Thyroid gland (tissue), 4 donors: ENCODE data around the gene SLC66A1. TPM values are rescaled to one million over a fixed set of nuclear protein-coding genes. Genes with fewer than 3 reads are reported as not detected.
"Not testable (repeated sequence)": the region's sequence is repeated elsewhere in the genome, so short reads cannot be mapped to it uniquely, and the experiment has no call there.

Experiments
- DNase-seq, 2 donors: peaks; one replicate each; pipeline ENCODE4 v3.0.0-alpha.2; 2019
- H3K27ac ChIP-seq, 3 donors: fragments of 200-600 bp; sonication (generic); 1 replicate in 2 of 3; 2 replicates in 1 of 3; pipeline ENCODE4 v1.5.1; 2016 to 2019; ENCODE audit warnings: mild to moderate bottlenecking in 1 of 3, moderate library complexity in 1 of 3
- H3K27me3 ChIP-seq: fragments of 200-600 bp; sonication (generic); one replicate; pipeline ENCODE4 v1.5.1; 2019
- H3K36me3 ChIP-seq, 2 donors: fragments of 200-600 bp; sonication (generic); one replicate each; pipeline ENCODE4 v1.5.1; 2016 to 2019
- H3K4me1 ChIP-seq, 2 donors: fragments of 200-600 bp; sonication (generic); one replicate each; pipeline ENCODE4 v1.5.1; 2017 to 2019
- H3K4me3 ChIP-seq, 3 donors: fragments of 200-600 bp; sonication (generic); replicated peaks in 1 of 3; 1 replicate in 2 of 3; 2 replicates in 1 of 3; pipeline ENCODE4 v1.5.1; 2016; ENCODE audit warnings: mild to moderate bottlenecking in 1 of 3
- H3K9me3 ChIP-seq: fragments of 200-600 bp; sonication (generic); one replicate; pipeline ENCODE4 v1.5.1; 2017
- POLR2A ChIP-seq, 2 donors: fragments of 450-650 bp; IDR thresholded peaks; one replicate each; pipeline ENCODE4 v1.6.1; 2017; ENCODE audit warnings: antibody characterized with exemption in 2 of 2, mild to moderate bottlenecking in 2 of 2, moderate library complexity in 1 of 2
- whole genome bisulfite sequencing, 2 donors: methylation state at CpG; one replicate each; pipeline ENCODE4 v1.1.5; 2017; 5-methylcytosine and 5-hydroxymethylcytosine counted together
- intact Hi-C: fragments of 100-400 bp; cut with DNase I; formaldehyde crosslinking; loops from one replicate; pipeline ENCODE4 v1.15.1; 2023
- total RNA-seq, 4 donors: library from RNA; depleted of rRNA; stranded (reverse); fragments of >200 nt; gene quantifications; one replicate each; pipeline ENCODE4 v1.2.3, GENCODE V29; 2016
- TF ChIP-seq, protein P1 (sequence below), 6 experiments: fragments of 200-600 bp in 3 of 6; fragments of 450-650 bp in 3 of 6; sonication (generic) in 3 of 6; IDR thresholded peaks; one replicate each; pipeline ENCODE4 v1.5.1; 2016 to 2019; ENCODE audit warnings: antibody characterized with exemption in 6 of 6, mild to moderate bottlenecking in 2 of 6, inconsistent platforms in 1 of 6, moderate library complexity in 1 of 6

The SLC66A1 gene, protein sequence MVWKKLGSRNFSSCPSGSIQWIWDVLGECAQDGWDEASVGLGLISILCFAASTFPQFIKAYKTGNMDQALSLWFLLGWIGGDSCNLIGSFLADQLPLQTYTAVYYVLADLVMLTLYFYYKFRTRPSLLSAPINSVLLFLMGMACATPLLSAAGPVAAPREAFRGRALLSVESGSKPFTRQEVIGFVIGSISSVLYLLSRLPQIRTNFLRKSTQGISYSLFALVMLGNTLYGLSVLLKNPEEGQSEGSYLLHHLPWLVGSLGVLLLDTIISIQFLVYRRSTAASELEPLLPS
- total RNA-seq: 10 to 100 TPM; 17.6 to 24.6 (median 17.8) TPM

DNA sequence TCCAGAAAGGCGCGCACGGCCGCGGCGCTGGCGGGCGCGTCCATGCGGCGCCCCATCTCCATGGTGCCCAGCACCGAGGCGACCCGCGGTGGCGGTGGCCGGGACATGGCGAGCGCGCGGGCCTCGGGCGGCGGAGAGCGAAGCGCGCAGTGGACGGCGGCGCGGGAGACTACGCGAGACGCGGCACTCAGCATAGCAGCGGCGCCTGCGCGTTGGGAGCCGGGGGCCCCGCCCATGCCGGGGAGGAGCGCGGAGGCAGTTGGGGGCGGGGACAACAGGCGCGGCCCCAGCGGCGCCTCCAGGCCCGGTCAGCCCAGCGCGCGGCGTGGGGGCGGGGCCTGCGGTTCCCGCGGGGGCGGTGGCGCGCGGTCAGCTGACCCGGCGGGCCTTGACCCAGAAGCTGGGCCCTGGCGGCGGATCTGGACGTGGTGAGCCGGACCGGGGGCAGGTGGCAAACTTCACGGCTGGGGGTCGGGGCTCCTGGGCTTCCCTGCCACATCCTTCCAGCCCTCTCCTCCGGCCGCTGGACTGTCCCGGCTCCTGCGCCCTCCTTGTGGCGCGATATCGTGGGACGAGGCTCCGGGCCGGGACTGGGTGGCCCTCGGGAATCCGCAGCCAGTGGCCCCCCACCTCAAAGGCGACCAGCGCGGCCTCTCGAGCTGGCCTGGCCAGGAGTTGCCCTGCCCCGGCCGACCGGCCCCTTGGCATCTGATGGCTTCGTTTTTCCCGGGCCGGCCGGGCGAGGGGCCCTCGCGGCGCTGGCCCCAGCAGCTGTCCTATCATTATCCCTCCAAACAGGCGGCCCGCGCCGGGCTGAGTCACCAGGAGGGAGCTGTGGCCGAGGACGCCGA is at the start of gene SLC66A1, which contains the start of gene AKR7A2:
Gene SLC66A1 (plus strand): TSS at position 396 of the 851 bp plus-strand sequence. CDS start 5,352 bp downstream, outside the sequence.
Gene AKR7A2 (minus strand): TSS at position 214 of the 851 bp plus-strand sequence. CDS start 20 bp downstream, at position 194.
- TF ChIP-seq POLR2A (IDR thresholded peaks at IDR 0.05): peak; percentile 48 to 93
- TF ChIP-seq, protein P1, sequence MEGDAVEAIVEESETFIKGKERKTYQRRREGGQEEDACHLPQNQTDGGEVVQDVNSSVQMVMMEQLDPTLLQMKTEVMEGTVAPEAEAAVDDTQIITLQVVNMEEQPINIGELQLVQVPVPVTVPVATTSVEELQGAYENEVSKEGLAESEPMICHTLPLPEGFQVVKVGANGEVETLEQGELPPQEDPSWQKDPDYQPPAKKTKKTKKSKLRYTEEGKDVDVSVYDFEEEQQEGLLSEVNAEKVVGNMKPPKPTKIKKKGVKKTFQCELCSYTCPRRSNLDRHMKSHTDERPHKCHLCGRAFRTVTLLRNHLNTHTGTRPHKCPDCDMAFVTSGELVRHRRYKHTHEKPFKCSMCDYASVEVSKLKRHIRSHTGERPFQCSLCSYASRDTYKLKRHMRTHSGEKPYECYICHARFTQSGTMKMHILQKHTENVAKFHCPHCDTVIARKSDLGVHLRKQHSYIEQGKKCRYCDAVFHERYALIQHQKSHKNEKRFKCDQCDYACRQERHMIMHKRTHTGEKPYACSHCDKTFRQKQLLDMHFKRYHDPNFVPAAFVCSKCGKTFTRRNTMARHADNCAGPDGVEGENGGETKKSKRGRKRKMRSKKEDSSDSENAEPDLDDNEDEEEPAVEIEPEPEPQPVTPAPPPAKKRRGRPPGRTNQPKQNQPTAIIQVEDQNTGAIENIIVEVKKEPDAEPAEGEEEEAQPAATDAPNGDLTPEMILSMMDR (IDR thresholded peaks at IDR 0.05): peak in 1 of 6 experiments; percentile 44
- no peaks in the 10 kb centered on the region for H3K27me3 ChIP-seq
- DNase-seq: peak; percentile 93
- peak within 1 kb of the TSS; percentile 64 to 90 (median 87) for H3K4me3 ChIP-seq
- intact Hi-C loops: no loop called here
- WGBS, 2 donors: 0% methylated on average over 1 to 37 of the region's 105 CpGs
- peaks cover 12 to 13% of the 10 kb centered on the region in 2 donors for H3K36me3 ChIP-seq
- H3K27ac ChIP-seq: peak within 1 kb of the TSS; percentile 22 to 84 (median 75)
- no peaks in the 10 kb centered on the region for H3K9me3 ChIP-seq
- H3K4me1 ChIP-seq: peaks cover 9 to 20% of the 10 kb centered on the region in 2 donors

DNA sequence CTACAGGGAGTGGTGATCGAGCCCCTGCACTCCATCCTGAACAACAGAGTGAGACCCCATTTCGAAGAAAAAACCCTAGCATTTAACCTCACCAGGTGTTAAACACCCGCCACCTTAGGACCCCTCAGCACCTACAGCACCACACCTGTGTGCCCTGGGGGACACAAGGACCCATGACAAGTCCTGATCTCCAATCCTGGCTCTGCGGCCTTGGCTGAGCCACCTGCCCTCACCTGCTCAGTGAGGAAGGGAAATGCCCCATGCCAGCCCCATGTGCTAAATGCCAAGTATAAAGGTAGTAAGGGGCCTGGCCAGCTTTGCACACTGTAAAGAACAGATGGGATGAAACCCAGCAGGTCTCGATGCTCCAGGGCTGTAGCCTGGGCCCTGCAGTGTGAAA is 49.4 kb upstream of the SLC66A1 start:
- Histone ChIP-seq H3K4me3 (no peak overlapping the region), H3K27me3 (no peaks in the 10 kb centered on the region), H3K27ac (no peak overlapping the region), H3K36me3 (peaks cover 18 to 22% of the 10 kb centered on the region in 2 donors), H3K9me3 (no peaks in the 10 kb centered on the region), H3K4me1 (no peaks in the 10 kb centered on the region)
- no peak for DNase-seq
- TF ChIP-seq, protein P1 (IDR thresholded peaks at IDR 0.05): no peak
- TF ChIP-seq POLR2A (IDR thresholded peaks at IDR 0.05): no peak
- intact Hi-C loops: no loop called here
- 89 to 92% methylated on average over 5 of the region's 5 CpGs for WGBS, 2 donors

DNA sequence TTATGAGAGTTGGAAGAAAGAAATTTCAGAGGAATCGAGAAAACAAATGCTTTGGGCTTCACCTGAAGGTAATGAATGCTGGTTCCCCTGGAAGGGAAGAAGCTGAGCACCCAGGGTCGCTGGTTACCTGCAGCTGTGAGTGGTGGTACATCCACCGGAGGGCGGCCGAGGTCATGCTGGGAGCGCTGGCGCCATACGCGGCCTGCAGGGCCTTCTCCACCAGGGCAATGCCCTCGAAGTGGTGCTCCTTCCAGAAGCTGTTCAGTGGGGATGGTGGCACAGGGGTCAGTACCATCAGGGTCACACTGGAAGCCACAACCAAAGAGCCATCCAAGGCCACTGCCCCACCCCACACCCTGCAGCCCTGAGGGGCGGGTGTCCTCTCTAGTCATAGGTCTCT is 43.7 kb upstream of the SLC66A1 start:
- H3K4me3 ChIP-seq: no peak overlapping the region
- intact Hi-C loops: no loop called here
- 75 to 77% methylated on average over 11 of the region's 11 CpGs for WGBS, 2 donors

DNA sequence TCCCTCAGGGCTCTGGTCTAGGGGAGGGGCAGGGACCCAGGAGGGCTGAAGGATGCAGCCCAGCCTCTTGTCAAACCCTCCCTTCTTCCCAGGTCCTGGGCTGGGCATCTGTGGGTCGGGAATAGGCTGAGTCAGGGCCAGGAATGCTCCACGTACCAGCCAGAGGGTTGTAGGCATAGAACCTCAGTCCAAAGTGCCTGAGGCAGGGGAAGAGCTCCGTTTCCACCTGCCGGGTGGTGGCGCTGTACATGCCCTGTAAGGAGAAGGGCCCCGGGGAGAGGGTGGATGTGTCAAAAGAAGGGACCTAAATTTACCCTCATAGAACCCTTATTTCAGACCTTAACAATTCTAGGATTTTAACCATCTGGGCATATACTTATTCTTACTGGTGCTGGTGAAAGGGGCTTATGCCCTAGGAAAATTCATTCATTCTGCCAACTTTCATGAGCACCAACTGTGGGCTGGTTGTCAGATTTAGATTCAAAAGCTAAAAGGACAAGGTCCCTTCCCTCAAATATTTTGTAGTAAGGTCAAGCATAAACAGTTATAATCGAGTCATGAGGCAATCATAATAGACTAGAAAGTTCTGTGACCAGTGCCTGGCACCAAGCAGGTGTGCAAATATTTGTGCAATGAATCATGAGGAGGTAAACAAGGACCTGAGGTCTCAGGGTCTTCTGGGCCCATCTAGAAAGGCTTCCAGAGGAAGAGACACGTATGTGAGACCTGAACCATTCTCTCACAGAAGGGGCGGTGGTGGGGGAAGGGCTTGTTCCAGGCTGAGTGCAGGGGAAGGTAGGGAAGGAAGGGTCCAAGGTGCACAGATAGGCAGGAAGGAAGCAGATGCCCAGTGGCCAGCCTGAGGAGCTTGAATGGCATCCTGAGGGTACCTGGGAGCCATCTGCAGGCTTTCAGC is 42.4 kb upstream of the SLC66A1 start:
- H3K9me3 ChIP-seq, intact Hi-C loops, H3K36me3 ChIP-seq, H3K27ac ChIP-seq, H3K4me1 ChIP-seq, H3K27me3 ChIP-seq, DNase-seq, H3K4me3 ChIP-seq: not testable (repeated sequence)
- 81 to 85% methylated on average over 8 to 9 of the region's 9 CpGs for WGBS, 2 donors

More for the DNA sequence above, 43.7 kb upstream of the SLC66A1 start:
- Histone ChIP-seq H3K36me3 (no peaks in the 10 kb centered on the region), H3K4me1 (no peaks in the 10 kb centered on the region), H3K27ac (no peak overlapping the region), H3K27me3 (no peaks in the 10 kb centered on the region), H3K9me3 (no peaks in the 10 kb centered on the region)
- no peak for DNase-seq
- TF ChIP-seq, protein P1 (IDR thresholded peaks at IDR 0.05): no peak
- TF ChIP-seq POLR2A (IDR thresholded peaks at IDR 0.05): no peak

DNA sequence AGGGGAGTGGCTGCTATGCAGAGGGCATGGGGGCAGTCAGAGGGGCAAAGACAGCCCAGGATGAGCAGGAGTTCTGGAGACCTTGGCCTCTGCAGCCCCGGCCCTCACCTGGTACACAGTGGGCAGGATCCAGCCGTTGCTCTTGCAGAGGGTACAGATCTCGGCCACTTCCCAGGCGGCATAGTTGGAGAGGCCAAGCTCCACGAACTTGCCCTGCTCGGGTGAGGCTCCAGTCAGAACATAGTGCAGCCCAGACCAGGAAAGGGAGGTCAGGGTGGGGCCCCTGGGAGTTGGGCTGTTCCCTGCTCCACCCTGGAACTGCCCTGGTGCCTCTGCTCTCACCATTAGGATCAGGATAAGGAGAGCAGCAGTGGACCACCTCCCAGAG is 41.8 kb upstream of the SLC66A1 start:
- H3K9me3 ChIP-seq, H3K4me3 ChIP-seq: not testable (repeated sequence)
- 85 to 100% methylated on average over 2 to 4 of the region's 6 CpGs for WGBS, 2 donors

More for the DNA sequence above, 41.8 kb upstream of the SLC66A1 start:
- intact Hi-C loops, DNase-seq, H3K27ac ChIP-seq, H3K27me3 ChIP-seq, H3K36me3 ChIP-seq, H3K4me1 ChIP-seq: not testable (repeated sequence)
